SK-N-SH treated with all-trans-retinoic acid at 6 μM for 48 hours (cell line): ENCODE measurements around the gene PRR18.

ENCODE experiments used
- GLIS3 ChIP-seq: fragments of 250-450 bp; sonication (Bioruptor Pico); IDR thresholded peaks from 2 replicates; pipeline ENCODE4 v1.5.0; 2020; ENCODE audit warnings: mild to moderate bottlenecking, moderate library complexity
- OSR1 ChIP-seq: fragments of 250-450 bp; sonication (Bioruptor Pico); IDR thresholded peaks from 2 replicates; pipeline ENCODE4 v1.8.0; 2022; ENCODE audit warnings: moderate library complexity, mild to moderate bottlenecking, inconsistent platforms

- TF ChIP-seq GLIS3 (CRISPR knock-in tag): no peak
- no peak for TF ChIP-seq OSR1 (CRISPR knock-in tag)
Measured at GRCh38 chr6:166352923-166353322, 44.7 kb upstream of the PRR18 start.
